GM21515 (cell line): ENCODE results near the gene CDC42BPG.
A peak's percentile ranks its signal among the peaks of the same experiment; 100 is the strongest.
"Not testable (repeated sequence)": the region's sequence is repeated elsewhere in the genome, so short reads cannot be mapped to it uniquely, and the experiment has no call there.

Experiments used
- ATAC-seq: cut with Tn5 transposase; IDR thresholded peaks from one replicate; pipeline ENCODE4 v1.9.1; 2021; ENCODE audit not compliant: unreplicated experiment

Gene CDC42BPG

DNA sequence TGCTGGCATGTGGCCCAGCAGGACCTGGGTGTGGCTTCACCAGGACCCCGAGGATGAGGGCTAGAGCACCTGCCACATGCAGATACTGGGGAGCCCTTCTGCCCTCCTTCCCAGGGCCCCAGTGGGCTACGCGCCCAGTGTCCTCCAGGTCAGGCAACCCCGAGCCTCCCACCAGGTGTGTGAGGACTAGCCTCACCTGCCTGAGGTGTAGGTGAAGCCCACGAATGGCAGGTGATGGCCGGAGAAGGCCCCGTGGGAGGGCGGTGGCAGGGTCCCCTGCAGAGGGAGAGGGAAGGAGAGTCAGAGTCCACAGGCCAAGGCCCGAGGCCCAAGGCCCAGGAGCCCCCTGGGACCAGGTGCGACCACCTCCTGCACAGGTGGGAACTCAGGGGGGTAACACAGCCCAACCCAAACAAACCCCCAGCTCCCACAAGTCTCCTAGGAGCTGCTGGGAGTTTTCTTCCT, 6.5 kb downstream of the CDC42BPG start:
- ATAC-seq: no peak

GRCh38 chr11:64836448-64837072, 7.9 kb downstream of the CDC42BPG start:
- no peak for ATAC-seq

DNA sequence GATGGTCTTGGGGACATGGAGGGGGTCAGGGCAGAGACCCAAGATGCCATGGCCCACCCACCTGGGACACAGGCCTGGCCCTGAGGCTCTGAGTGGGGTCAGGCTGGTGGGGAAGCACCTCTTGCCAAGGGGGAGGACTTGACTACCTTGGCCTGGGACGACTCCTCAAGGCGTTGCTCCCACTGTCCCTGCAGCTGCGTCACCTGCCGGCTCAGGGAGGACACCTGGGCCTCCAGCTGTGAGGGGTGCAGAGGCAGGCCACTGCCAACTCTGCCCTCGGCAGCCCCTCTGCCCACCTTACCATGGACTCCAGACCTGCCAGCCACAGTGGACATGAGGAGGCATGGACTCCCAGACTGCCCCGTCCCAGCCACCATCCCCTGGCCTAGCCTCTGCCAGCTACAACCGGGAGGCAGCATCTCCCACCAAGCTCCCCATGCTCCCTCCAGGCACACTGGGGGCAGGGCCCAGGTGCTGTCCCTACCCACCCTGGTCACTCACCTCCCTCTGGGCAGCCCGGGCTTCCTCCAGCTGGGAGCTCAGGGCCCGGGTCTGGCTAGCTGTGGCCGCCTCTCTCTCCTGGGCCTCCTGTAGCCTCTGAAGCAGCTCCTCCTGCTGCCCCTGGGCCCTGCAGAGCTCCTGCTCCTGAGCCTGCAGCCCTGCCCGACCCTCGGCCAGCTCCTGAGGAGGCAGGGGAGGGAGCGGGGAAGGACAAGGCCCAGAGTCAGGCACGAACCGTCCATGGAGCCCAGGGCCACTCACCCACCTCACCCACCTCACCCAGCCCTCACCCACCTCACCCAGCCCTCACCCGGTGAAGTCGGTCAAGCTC, 8.6 kb downstream of the CDC42BPG start:
- ATAC-seq: no peak

- no peak for ATAC-seq
Observed at GRCh38 chr11:64834723-64835615, 9.5 kb downstream of the CDC42BPG start.

- no peak for ATAC-seq
Observed at GRCh38 chr11:64834031-64834722, 10.3 kb downstream of the CDC42BPG start.

DNA sequence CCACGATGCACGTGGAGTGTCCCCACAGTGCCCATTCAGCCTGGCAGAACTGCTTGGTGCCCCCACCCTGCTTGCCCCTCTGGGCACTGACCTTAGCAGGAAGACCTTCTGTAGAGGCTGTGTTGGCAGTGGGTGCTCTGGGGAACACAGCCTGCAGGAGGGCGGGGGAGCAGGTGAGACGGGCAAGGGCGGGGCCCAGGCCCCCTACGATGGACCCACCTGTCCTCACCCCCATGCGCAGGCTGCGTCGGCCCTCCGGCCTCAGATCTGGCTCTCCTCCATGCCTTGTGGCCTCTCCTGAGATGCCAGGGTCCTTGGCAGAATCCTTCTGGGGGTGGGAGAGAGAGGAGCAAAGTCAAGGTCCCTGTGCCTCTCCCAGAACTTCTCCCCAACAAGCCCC, 10.9 kb downstream of the CDC42BPG start:
- ATAC-seq: no peak

DNA sequence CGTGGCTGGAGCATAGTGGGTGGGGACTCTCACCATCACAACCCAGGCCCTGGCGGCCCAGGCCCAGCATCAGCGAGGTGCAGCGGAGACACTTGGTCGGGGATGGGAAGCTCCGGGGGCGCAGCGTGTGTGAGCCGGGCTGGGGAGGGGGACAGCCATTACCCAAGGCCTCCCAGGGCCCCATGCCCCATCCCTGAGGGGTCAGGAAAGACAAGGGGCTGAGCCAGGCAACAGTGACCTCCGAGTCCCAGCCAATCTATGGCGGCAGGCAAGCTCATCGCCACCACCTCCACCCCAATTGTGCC, 11.3 kb downstream of the CDC42BPG start:
- ATAC-seq: no peak

DNA sequence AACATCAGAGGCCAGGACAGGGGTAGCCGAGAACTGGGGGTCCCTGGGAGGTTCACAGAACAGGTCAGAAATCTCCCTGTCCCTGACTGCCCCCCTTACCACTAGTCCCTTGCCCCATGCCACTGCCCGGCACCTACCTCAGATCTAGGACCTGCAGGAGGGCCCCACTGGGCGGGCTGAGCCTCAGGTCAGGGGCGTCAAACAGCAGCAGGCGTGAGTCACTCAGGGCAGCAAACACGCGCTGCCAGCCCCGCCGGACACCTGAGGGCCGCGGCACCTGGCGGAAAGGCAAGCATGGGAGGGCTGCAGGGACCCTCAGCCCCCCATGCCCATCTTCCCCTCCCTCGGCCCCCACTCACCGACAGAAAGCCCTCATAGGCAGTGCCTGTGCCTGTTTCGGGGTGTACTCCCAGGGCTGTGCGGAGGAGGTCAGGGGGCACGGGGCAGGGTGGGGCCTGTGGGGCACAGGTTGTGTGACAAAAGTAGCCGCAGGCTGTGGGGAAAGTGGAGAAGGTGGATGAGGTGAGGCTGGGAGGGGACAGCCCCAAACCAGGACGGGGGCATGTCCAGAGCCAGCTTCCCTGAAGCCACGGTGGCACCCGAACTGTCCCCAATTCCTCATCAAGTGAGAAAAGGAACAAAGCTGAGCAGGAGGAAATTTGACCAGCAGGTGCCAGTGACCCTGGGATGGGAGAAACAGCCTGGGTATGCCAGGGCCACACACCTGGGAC, 11.8 kb downstream of the CDC42BPG start:
- no peak for ATAC-seq

GRCh38 chr11:64831411-64831891, 13.0 kb downstream of the CDC42BPG start:
- ATAC-seq: no peak

- no peak for ATAC-seq
Observed at GRCh38 chr11:64829536-64830251, 14.8 kb downstream of the CDC42BPG start.

DNA sequence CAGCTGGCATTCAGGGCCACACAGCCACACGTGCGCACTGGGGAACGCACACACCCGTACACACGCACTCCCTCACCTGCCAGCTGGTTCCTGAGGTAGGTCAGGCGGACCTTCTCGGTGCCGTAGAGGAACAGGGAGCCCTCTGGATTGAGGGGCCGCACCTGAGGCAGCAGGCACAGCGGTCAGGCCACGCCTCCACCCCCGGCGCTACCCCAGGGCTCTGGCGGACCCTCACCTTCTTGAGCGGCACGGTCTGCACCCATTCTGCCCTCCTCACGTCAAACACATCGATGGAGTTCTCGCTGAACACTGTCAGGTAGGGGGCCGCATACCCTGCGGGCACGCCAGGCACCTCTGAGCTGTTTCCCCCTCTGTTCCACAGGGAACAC, 17.0 kb downstream of the CDC42BPG start:
- no peak for ATAC-seq

DNA sequence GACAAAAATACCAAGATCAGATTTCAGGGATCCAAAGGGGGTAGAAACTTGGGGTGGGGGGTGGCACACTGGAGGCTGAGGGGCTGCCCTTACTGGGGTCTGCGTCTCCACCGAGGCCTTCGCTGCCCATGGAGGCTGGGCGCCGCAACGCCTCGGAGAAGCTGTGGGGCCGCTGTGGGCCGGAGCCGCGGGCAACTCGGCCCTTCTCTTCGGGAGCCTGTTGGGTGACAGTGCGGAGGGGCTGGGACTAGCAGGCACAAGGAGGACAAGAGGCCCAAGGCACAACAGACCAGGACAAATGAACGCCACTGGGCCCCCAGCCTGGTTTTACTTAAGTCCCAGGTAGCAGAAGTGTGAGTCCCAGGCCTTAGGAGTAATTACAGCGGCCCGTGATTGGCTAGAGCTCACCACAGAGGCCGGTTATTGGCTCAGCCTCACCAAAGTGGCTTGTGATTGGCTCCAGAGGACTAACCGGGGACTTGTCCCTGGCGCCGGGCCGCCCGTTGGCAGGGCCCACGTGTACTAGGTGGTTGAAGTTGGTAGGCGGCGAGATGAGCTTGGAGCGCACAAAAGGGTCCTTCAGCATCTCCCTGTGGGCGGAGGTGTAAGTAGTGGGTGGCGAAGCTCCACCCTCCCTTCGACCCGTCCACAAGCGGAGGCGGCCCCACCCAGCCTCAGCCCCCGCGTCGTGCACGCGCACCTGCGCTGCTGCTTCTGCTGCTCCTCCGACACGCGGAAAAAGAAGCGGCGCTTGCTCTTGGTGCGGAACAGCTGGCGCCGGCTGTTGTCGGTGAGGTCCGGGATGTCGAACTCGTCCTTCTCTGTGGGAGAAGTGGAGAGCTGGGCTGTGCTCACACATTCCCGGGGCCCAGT, 17.6 kb downstream of the CDC42BPG start:
- ATAC-seq: no peak

DNA sequence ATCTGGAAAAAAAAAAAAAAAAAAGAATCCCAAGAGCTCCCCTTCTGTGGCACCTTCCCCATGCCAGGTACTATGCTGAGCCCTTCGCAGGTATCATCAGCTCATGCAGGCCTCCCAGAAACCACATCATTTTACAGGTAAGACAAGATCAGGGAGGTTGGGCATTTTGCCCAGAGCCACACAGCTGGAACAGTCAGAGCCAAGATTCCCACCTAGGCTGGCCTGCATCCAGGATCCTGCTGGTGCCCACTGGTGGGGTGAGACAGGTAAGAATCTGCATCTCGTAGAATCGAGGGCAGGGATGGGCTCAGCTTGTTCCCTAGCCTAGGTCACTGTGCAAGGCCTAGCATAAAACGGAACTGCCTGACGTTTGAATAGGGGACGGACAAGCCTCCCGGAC, 18.4 kb downstream of the CDC42BPG start:
- no peak for ATAC-seq

- ATAC-seq: no peak
Observed at GRCh38 chr11:64823568-64824119, 20.8 kb downstream of the CDC42BPG start.

DNA sequence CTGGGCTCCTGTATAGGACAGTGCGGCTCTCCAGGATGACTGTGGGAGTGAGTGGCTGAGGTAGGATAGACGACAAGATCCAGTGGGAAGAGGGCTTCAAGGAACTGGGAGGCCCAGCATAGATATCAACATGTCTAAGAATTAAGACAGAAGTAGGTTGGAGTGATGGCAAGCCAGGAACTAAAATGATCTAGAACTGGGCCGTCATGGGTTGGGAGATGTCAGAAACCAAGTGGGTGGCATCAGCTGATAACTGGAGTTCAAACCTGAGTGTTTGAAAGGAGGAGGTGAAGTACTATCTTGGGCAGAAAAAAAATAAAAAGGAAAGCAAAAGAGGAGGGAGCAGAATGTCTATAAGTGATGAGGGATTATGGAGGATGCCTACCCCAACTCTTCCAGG, 27.0 kb downstream of the CDC42BPG start:
- ATAC-seq: no peak

GRCh38 chr11:64815433-64815832, 29.0 kb downstream of the CDC42BPG start:
- ATAC-seq: not testable (repeated sequence)

DNA sequence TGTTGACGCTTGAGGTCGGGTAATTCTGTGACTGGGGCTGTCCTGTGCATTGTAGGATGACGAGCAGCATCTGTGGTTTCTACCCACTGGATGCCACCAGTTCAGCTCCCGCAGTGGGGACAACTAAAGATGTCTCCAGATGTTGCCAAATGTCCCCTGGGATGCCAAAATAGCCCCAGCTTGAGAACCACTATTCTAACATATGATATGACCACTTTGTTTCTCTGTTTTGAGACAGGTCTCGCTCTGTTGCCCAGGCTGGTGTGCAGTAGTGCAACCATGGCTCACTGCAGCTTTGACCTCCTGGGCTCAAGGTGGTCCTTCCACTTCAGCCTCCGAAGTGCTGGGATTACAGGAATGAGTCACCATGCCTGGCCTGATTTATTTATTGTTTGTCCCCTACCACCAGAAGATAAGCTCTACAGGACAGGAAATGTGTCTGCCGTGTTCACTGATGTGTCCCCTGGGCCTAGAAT, 29.7 kb downstream of the CDC42BPG start:
- ATAC-seq: peak; percentile 38

DNA sequence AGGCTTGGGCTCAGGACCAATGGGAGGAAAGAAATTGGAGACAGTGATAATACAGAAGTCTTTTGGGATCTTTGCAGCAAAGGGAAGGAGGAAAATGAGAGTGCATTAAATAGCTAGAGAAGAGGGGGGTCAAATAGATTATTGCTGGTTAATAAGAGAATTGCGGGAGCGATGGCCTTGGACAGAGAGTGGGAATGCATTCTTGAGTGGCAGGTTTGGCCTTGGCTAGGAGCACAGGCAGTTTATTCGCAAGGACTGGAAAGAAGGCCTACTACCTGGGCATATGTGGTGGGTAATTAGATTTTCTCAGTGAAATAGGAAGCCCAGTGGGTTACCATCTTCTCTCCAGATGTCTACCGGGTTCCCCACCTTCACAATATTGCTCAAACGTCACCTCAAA, 30.6 kb downstream of the CDC42BPG start:
- no peak for ATAC-seq
